H1 (cell line): ENCODE results near the gene TNS2. TPM values are rescaled to one million over a fixed set of nuclear protein-coding genes. Genes with fewer than 3 reads are reported as not detected.

Experiments used
- CTCF ChIA-PET: fragments of 300-600 bp; sonication (Branson Sonifier 250); formaldehyde crosslinking; loops from one replicate; lab custom pipeline; 2021; ENCODE audit not compliant: partially characterized antibody; lab: Charles Lee
- POLR2A ChIA-PET: fragments of 300-600 bp; sonication (Branson Sonifier 250); formaldehyde crosslinking; loops from one replicate; lab custom pipeline; 2021; ENCODE audit warnings: inconsistent platforms; ENCODE audit not compliant: partially characterized antibody; lab: Charles Lee
- DNase-seq, 2 experiments: peaks; one replicate each; pipeline versions ENCODE4 v3.0.0 to v3.0.0-alpha.2; 2010 to 2022; ENCODE audit warnings: low spot score in 2 of 2, low read depth in 1 of 2, mixed read lengths in 1 of 2
- FAIRE-seq: peaks from 2 replicates; lab custom pipeline; 2011; peaks lifted over from hg19 to GRCh38; lab: Jason Lieb, UNC
- H2AFZ ChIP-seq: 2 replicates; pipeline ENCODE4 v1.8.1; 2012; ENCODE audit warnings: low read length, inconsistent platforms
- H2AK5ac ChIP-seq: 2 replicates; pipeline ENCODE4 v1.6.1; 2013; ENCODE audit warnings: low read depth, low read length
- H2BK120ac ChIP-seq: replicated peaks from 2 replicates; pipeline ENCODE3; 2013; ENCODE audit warnings: low read depth, low read length, inconsistent platforms
- H2BK12ac ChIP-seq: 2 replicates; pipeline ENCODE4 v1.6.1; 2013; ENCODE audit warnings: low read depth, low read length
- H2BK15ac ChIP-seq: 2 replicates; pipeline ENCODE4 v1.6.1; 2013; ENCODE audit warnings: low read length
- H2BK20ac ChIP-seq: 2 replicates; pipeline ENCODE4 v1.6.1; 2013; ENCODE audit warnings: low read length
- H2BK5ac ChIP-seq: 2 replicates; pipeline ENCODE4 v1.6.1; 2013; ENCODE audit warnings: low read depth, low read length
- H3K14ac ChIP-seq: 2 replicates; pipeline ENCODE4 v1.6.1; 2013; ENCODE audit warnings: inconsistent platforms; ENCODE audit not compliant: insufficient read length
- H3K18ac ChIP-seq: 2 replicates; pipeline ENCODE4 v1.6.1; 2013; ENCODE audit warnings: low read length; ENCODE audit errors: extremely low read depth
- H3K23ac ChIP-seq: 2 replicates; pipeline ENCODE4 v1.6.1; 2013; ENCODE audit warnings: inconsistent platforms; ENCODE audit not compliant: insufficient read length
- H3K23me2 ChIP-seq: 2 replicates; pipeline ENCODE4 v1.6.1; 2013; ENCODE audit warnings: low read depth, low read length
- H3K27ac ChIP-seq: 2 replicates; pipeline ENCODE4 v1.6.1; 2011; ENCODE audit warnings: low read depth, low read length, inconsistent platforms
- H3K27me3 ChIP-seq, 4 experiments: replicated peaks in 1 of 4; 1 replicate in 1 of 4; 2 replicates in 3 of 4; pipeline versions ENCODE4 v1.6.1 to v1.8.1; 2011 to 2013; ENCODE audit warnings: low read length in 3 of 4, mild to moderate bottlenecking in 3 of 4, inconsistent platforms in 2 of 4, mixed read lengths in 2 of 4, moderate library complexity in 1 of 4; ENCODE audit not compliant: control insufficient read depth in 3 of 4, insufficient read depth in 3 of 4; ENCODE audit errors: extremely low read depth in 1 of 4
- H3K36me3 ChIP-seq, 4 experiments: 2 replicates each; pipeline versions ENCODE4 v1.6.1 to v1.8.1; 2011 to 2013; ENCODE audit warnings: mild to moderate bottlenecking in 4 of 4, low read length in 3 of 4, moderate library complexity in 2 of 4, control low read depth in 1 of 4, inconsistent platforms in 1 of 4; ENCODE audit not compliant: insufficient read depth in 4 of 4, control insufficient read depth in 2 of 4
- H3K4ac ChIP-seq: replicated peaks from 2 replicates; pipeline ENCODE3; 2013; ENCODE audit warnings: low read length, low read depth, mixed read lengths, inconsistent platforms; ENCODE audit not compliant: insufficient read length
- H3K4me1 ChIP-seq, 4 experiments: replicated peaks in 1 of 4; 1 replicate in 1 of 4; 2 replicates in 3 of 4; pipeline versions ENCODE4 v1.6.1 to v1.8.1; 2011 to 2013; ENCODE audit warnings: low read length in 3 of 4, inconsistent platforms in 2 of 4, mixed read lengths in 1 of 4; ENCODE audit not compliant: insufficient read depth in 4 of 4, control insufficient read depth in 3 of 4
- H3K4me2 ChIP-seq, 2 experiments: 2 replicates each; pipeline versions ENCODE4 v1.6.1 to v1.8.1; 2011 to 2013; ENCODE audit warnings: low read depth in 2 of 2, low read length in 2 of 2, control low read depth in 1 of 2, inconsistent platforms in 1 of 2, mild to moderate bottlenecking in 1 of 2; ENCODE audit not compliant: insufficient read depth in 1 of 2
- H3K4me3 ChIP-seq, 4 experiments: fragments of 200-600, 300-600 bp in 1 of 4; sonication (generic), shearing (Covaris generic), sonication (Bioruptor Twin) in 1 of 4; 2 replicates each; pipeline versions ENCODE4 v1.5.1 to v1.8.1; 2011 to 2016; ENCODE audit warnings: low read length in 4 of 4, low read depth in 3 of 4, control low read depth in 2 of 4, inconsistent platforms in 2 of 4, mild to moderate bottlenecking in 2 of 4, mixed read lengths in 1 of 4, moderate library complexity in 1 of 4; ENCODE audit not compliant: insufficient read depth in 2 of 4; ENCODE audit errors: extremely low read depth in 1 of 4
- H3K56ac ChIP-seq: replicated peaks from 2 replicates; pipeline ENCODE3; 2013; ENCODE audit warnings: low read depth, mild to moderate bottlenecking, mixed read lengths, low read length, inconsistent platforms; ENCODE audit not compliant: insufficient read length
- H3K79me1 ChIP-seq: 2 replicates; pipeline ENCODE4 v1.6.1; 2013; ENCODE audit warnings: low read depth, low read length, control low read depth
- H3K79me2 ChIP-seq, 2 experiments: 2 replicates each; pipeline versions ENCODE4 v1.6.1 to v1.8.1; 2012 to 2013; ENCODE audit warnings: low read length in 2 of 2, mild to moderate bottlenecking in 2 of 2, inconsistent platforms in 1 of 2; ENCODE audit not compliant: insufficient read depth in 2 of 2, control insufficient read depth in 1 of 2
- H3K9ac ChIP-seq, 4 experiments: replicated peaks in 1 of 4; 1 replicate in 1 of 4; 2 replicates in 3 of 4; pipeline versions ENCODE4 v1.6.1 to v1.8.1; 2011 to 2013; ENCODE audit warnings: low read depth in 3 of 4, low read length in 3 of 4, control low read depth in 2 of 4, mild to moderate bottlenecking in 2 of 4, moderate library complexity in 2 of 4, inconsistent platforms in 1 of 4; ENCODE audit errors: extremely low read depth in 1 of 4
- H3K9me3 ChIP-seq, 2 experiments: 2 replicates each; pipeline versions ENCODE4 v1.6.1 to v1.8.1; 2012 to 2013; ENCODE audit warnings: mild to moderate bottlenecking in 2 of 2, moderate library complexity in 2 of 2, control low read depth in 1 of 2, inconsistent platforms in 1 of 2, low read depth in 1 of 2, low read length in 1 of 2, mixed read lengths in 1 of 2; ENCODE audit not compliant: insufficient read depth in 2 of 2
- H4K20me1 ChIP-seq, 2 experiments: replicated peaks in 1 of 2; 2 replicates each; pipeline versions ENCODE3 to v1.8.1; 2011 to 2013; ENCODE audit warnings: inconsistent platforms in 2 of 2, low read length in 2 of 2, mild to moderate bottlenecking in 1 of 2; ENCODE audit not compliant: insufficient read depth in 2 of 2, control insufficient read depth in 1 of 2
- H4K5ac ChIP-seq: 2 replicates; pipeline ENCODE4 v1.6.1; 2013; ENCODE audit warnings: low read length, low read depth, mixed read lengths, inconsistent platforms; ENCODE audit not compliant: insufficient read length
- H4K8ac ChIP-seq: 2 replicates; pipeline ENCODE4 v1.8.0; 2013; ENCODE audit warnings: mild to moderate bottlenecking, moderate library complexity, low read length, inconsistent platforms; ENCODE audit not compliant: insufficient read depth; ENCODE audit errors: extremely low read depth
- H4K91ac ChIP-seq: replicated peaks from 2 replicates; pipeline ENCODE3; 2013; ENCODE audit warnings: low read length, mixed read lengths, inconsistent platforms; ENCODE audit not compliant: insufficient read length
- FOSL1 ChIP-seq: IDR thresholded peaks from 2 replicates; pipeline ENCODE4 v1.6.1; 2011; ENCODE audit warnings: mild to moderate bottlenecking, low read depth, low read length, moderate library complexity; ENCODE audit not compliant: insufficient read depth
- NANOG ChIP-seq: IDR thresholded peaks from 2 replicates; pipeline ENCODE4 v1.6.1; 2011; ENCODE audit warnings: low read length, low read depth, mild to moderate bottlenecking, inconsistent platforms; ENCODE audit not compliant: insufficient read depth, poor library complexity, severe bottlenecking
- WGBS, 2 experiments: shearing (Covaris generic) in 1 of 2; methylation state at CpG; one replicate each; pipeline versions ENCODE4 v1.1.6 to v1.1.7; 2013 to 2015; ENCODE audit warnings: low lambda C conversion rate in 2 of 2, mixed read lengths in 2 of 2, inconsistent platforms in 1 of 2, low coverage in 1 of 2, missing lambda C conversion rate in 1 of 2; ENCODE audit not compliant: insufficient replicate concordance in 2 of 2, insufficient coverage in 1 of 2, insufficient read length in 1 of 2; ENCODE audit errors: extremely low coverage in 1 of 2, missing lambda C conversion rate in 1 of 2; 5-methylcytosine and 5-hydroxymethylcytosine counted together
- polyA plus RNA-seq, 7 experiments: library from polyadenylated mRNA; depleted of rRNA in 3 of 7; stranded (reverse) in 5 of 7; unstranded in 2 of 7; fragments of >200 nt in 5 of 7; fragments of 200-250 nt in 2 of 7; gene quantifications; 1 replicate in 5 of 7; 2 replicates in 1 of 7; 4 replicates in 1 of 7; pipeline versions ENCODE4 v1.2.1 to v1.2.3, GENCODE V29; 2011 to 2013; ENCODE audit warnings: missing spikeins in 2 of 7, mixed read lengths in 2 of 7
- total RNA-seq: library from RNA; stranded (reverse); fragmentation: NEBNext Ultra II Directional; extraction: Animal tissue kit (Norgen Biotek cat#: 25700); gene quantifications from 2 replicates; pipeline ENCODE4 v1.2.1, GENCODE V29; 2021

The TNS2 gene
- total and polyA plus RNA-seq, 2 of the 8 experiments (the other 6 are each of a cell fraction or from before 2014, with no cell fraction given): 2.8 to 4.7 TPM

- no peak for FAIRE-seq
- Histone ChIP-seq H3K27me3 (no peaks in the 10 kb centered on the region), H3K36me3 (no peaks in the 10 kb centered on the region), H3K4ac (no peak overlapping the region), H3K27ac (no peak overlapping the region), H2BK15ac (no peak overlapping the region), H3K18ac (no peak overlapping the region), H4K5ac (no peak overlapping the region), H3K79me1 (no peaks in the 10 kb centered on the region), H3K56ac (no peak overlapping the region), H2BK12ac (no peak overlapping the region), H2AK5ac (no peak overlapping the region), H3K23ac (no peak overlapping the region), H2BK5ac (no peak overlapping the region), H3K4me3 (no peak overlapping the region), H3K23me2 (no peaks in the 10 kb centered on the region), H4K91ac (no peak overlapping the region), H2BK20ac (no peak overlapping the region), H3K14ac (no peak overlapping the region), H4K20me1 (no peaks in the 10 kb centered on the region), H3K4me1 (peaks cover 0 to 5% (median 1%) of the 10 kb centered on the region in 4 experiments; a peak in 5 of 7 replicates), H3K79me2 (no peaks in the 10 kb centered on the region), H3K9me3 (peaks cover 3 to 5% of the 10 kb centered on the region in 2 experiments; a peak in 3 of 4 replicates), H4K8ac (no peak overlapping the region), H3K4me2 (no peak overlapping the region), H2BK120ac (no peak overlapping the region), H2AFZ (no peak overlapping the region), H3K9ac (no peak overlapping the region)
- TF ChIP-seq FOSL1: no peak
- no peak for TF ChIP-seq NANOG
- ChIA-PET POLR2A (no interaction called here), CTCF (interaction anchor here (19.1 kb wide), 1 partner anchor 35 kb away, joined by 531 read pairs; the partner anchor contains the start of gene SPRYD3)
- WGBS, 2 experiments: 89% methylated on average over 8 of the region's 8 CpGs; no CpG with 5 or more reads in 1 of the 2 experiments
- DNase-seq: no peak
Observed at GRCh38 chr12:53105256-53105655, 55.4 kb downstream of the TNS2 start.
